Fibroblast of lung (primary cell): ENCODE data around the gene RALGDS. TPM values are rescaled to one million over a fixed set of nuclear protein-coding genes. Genes with fewer than 3 reads are reported as not detected.

Experiments used
- DNase-seq, 2 donors: peaks; one replicate each; pipeline versions ENCODE4 v3.0.0 to v3.0.0-alpha.2; 2010; ENCODE audit warnings: low read depth in 2 of 2
- H2AFZ ChIP-seq: 2 replicates; pipeline ENCODE4 v1.5.1; 2012; ENCODE audit warnings: low read length, control low read depth, inconsistent platforms
- H3K27ac ChIP-seq: 2 replicates; pipeline ENCODE4 v1.5.1; 2011; ENCODE audit warnings: low read length, control low read depth; ENCODE audit not compliant: insufficient read depth
- H3K27me3 ChIP-seq: 2 replicates; pipeline ENCODE4 v1.5.1; 2011; ENCODE audit warnings: mild to moderate bottlenecking, low read length; ENCODE audit not compliant: control insufficient read depth, insufficient read depth
- H3K36me3 ChIP-seq: 2 replicates; pipeline ENCODE4 v1.5.1; 2011; ENCODE audit warnings: low read length; ENCODE audit not compliant: control insufficient read depth, insufficient read depth
- H3K4me1 ChIP-seq: 2 replicates; pipeline ENCODE4 v1.5.1; 2011; ENCODE audit warnings: low read length; ENCODE audit not compliant: control insufficient read depth, insufficient read depth; ENCODE audit errors: extremely low read depth
- H3K4me2 ChIP-seq: 2 replicates; pipeline ENCODE4 v1.5.1; 2011; ENCODE audit warnings: low read length, control low read depth; ENCODE audit not compliant: insufficient read depth; ENCODE audit errors: extremely low read depth
- H3K4me3 ChIP-seq, 4 experiments: fragments of 200-600 bp in 1 of 4; sonication (generic) in 1 of 4; replicated peaks in 1 of 4; 2 replicates each; pipeline ENCODE4 v1.5.1; 2011 to 2016; ENCODE audit warnings: low read length in 4 of 4, low read depth in 3 of 4, mild to moderate bottlenecking in 3 of 4, control low read depth in 2 of 4, inconsistent platforms in 1 of 4, mixed read lengths in 1 of 4; ENCODE audit not compliant: insufficient read depth in 1 of 4; ENCODE audit errors: control extremely low read depth in 1 of 4
- H3K79me2 ChIP-seq: 2 replicates; pipeline ENCODE4 v1.5.1; 2012; ENCODE audit warnings: mild to moderate bottlenecking, low read length, inconsistent platforms; ENCODE audit not compliant: control insufficient read depth, insufficient read depth
- H3K9ac ChIP-seq: 2 replicates; pipeline ENCODE4 v1.5.1; 2011; ENCODE audit warnings: mild to moderate bottlenecking, low read length, control low read depth; ENCODE audit not compliant: insufficient read depth
- H3K9me3 ChIP-seq: 2 replicates; pipeline ENCODE4 v1.5.1; 2012; ENCODE audit warnings: low read depth, low read length; ENCODE audit not compliant: control insufficient read depth, insufficient read depth
- H4K20me1 ChIP-seq: 2 replicates; pipeline ENCODE4 v1.5.1; 2011; ENCODE audit warnings: low read length; ENCODE audit not compliant: control insufficient read depth, insufficient read depth; ENCODE audit errors: extremely low read depth
- CTCF ChIP-seq, 2 donors: IDR thresholded peaks in 1 of 2; conservative IDR thresholded peaks in 1 of 2; 1 replicate in 1 of 2; 2 replicates in 1 of 2; pipeline ENCODE4 v1.5.1; 2011 to 2012; ENCODE audit warnings: low read length in 2 of 2, control low read depth in 1 of 2, inconsistent platforms in 1 of 2, low read depth in 1 of 2, mild to moderate bottlenecking in 1 of 2
- EZH2 ChIP-seq: IDR thresholded peaks from 2 replicates; pipeline ENCODE4 v1.5.1; 2012; ENCODE audit warnings: low read length, control low read depth, mild to moderate bottlenecking; ENCODE audit errors: missing control alignments
- polyA plus RNA-seq, 2 donors: library from polyadenylated mRNA; depleted of rRNA in 1 of 2; stranded (reverse) in 1 of 2; unstranded in 1 of 2; fragments of >200 nt; gene quantifications; 2 replicates each; pipeline ENCODE4 v1.2.1, GENCODE V29; 2011 to 2012; ENCODE audit warnings: missing spikeins in 1 of 2
- total RNA-seq: library from RNA; depleted of rRNA; stranded (reverse); fragments of >200 nt; gene quantifications from 2 replicates; pipeline ENCODE4 v1.2.1, GENCODE V29; 2014

The RALGDS gene
- total and polyA plus RNA-seq, 2 donors (not counting 1 experiment from before 2014, with no cell fraction given), result 16.6 to 23.6 TPM

GRCh38 chr9:133067813-133068212 is 53.2 kb downstream of the RALGDS start:
- Histone ChIP-seq H3K27ac (no peak overlapping the region), H3K36me3 (peaks cover 1% of the 10 kb centered on the region), H3K9ac (no peak overlapping the region), H4K20me1 (no peaks in the 10 kb centered on the region), H2AFZ (no peak overlapping the region), H3K4me2 (no peak overlapping the region), H3K4me1 (no peaks in the 10 kb centered on the region), H3K4me3 (no peak overlapping the region), H3K27me3 (no peaks in the 10 kb centered on the region), H3K9me3 (no peaks in the 10 kb centered on the region), H3K79me2 (no peaks in the 10 kb centered on the region)
- no peak for DNase-seq
- TF ChIP-seq CTCF (conservative IDR thresholded peaks at IDR 0.05 in 1 of 2, IDR thresholded peaks at IDR 0.05 in 1 of 2; ENCODE audit: low read depth in 1 of 2, low read length in 2 of 2), result no peak
- no peak for TF ChIP-seq EZH2

GRCh38 chr9:133067006-133067405 is 54.0 kb downstream of the RALGDS start:
- H3K79me2 ChIP-seq, result no peaks in the 10 kb centered on the region
- no peak overlapping the region for H3K4me2 ChIP-seq
- H3K9me3 ChIP-seq, result no peaks in the 10 kb centered on the region
- no peak for TF ChIP-seq CTCF (conservative IDR thresholded peaks at IDR 0.05 in 1 of 2, IDR thresholded peaks at IDR 0.05 in 1 of 2; ENCODE audit: low read depth in 1 of 2, low read length in 2 of 2)
- TF ChIP-seq EZH2, result no peak
- H3K4me3 ChIP-seq, result no peak overlapping the region
- no peaks in the 10 kb centered on the region for H3K27me3 ChIP-seq
- DNase-seq, result no peak
- H3K36me3 ChIP-seq, result peaks cover 1% of the 10 kb centered on the region
- H2AFZ ChIP-seq, result no peak overlapping the region
- no peak overlapping the region for H3K9ac ChIP-seq
- no peaks in the 10 kb centered on the region for H3K4me1 ChIP-seq
- H3K27ac ChIP-seq, result no peak overlapping the region
- no peaks in the 10 kb centered on the region for H4K20me1 ChIP-seq

- no peaks in the 10 kb centered on the region for H3K9me3 ChIP-seq
- no peak for DNase-seq
- H3K27ac ChIP-seq, result no peak overlapping the region
- H3K79me2 ChIP-seq, result no peaks in the 10 kb centered on the region
- no peak overlapping the region for H3K4me3 ChIP-seq
- H3K9ac ChIP-seq, result no peak overlapping the region
- H3K36me3 ChIP-seq, result peaks cover 1% of the 10 kb centered on the region
- H2AFZ ChIP-seq, result no peak overlapping the region
- H4K20me1 ChIP-seq, result no peaks in the 10 kb centered on the region
- H3K4me2 ChIP-seq, result no peak overlapping the region
- H3K27me3 ChIP-seq, result no peaks in the 10 kb centered on the region
- H3K4me1 ChIP-seq, result no peaks in the 10 kb centered on the region
- TF ChIP-seq CTCF (conservative IDR thresholded peaks at IDR 0.05 in 1 of 2, IDR thresholded peaks at IDR 0.05 in 1 of 2; ENCODE audit: low read depth in 1 of 2, low read length in 2 of 2) (no peak), EZH2 (no peak)
Measured at GRCh38 chr9:133066181-133066983, 54.7 kb downstream of the RALGDS start.
